ENCODE data around the gene TENM3. TPM values are rescaled to one million over a fixed set of nuclear protein-coding genes. Genes with fewer than 3 reads are reported as not detected.

Gene TENM3
- polyA plus RNA-seq, 1 of the 3 experiments (the other 2 are of a cell fraction): 10.4 TPM

- H3K27ac ChIP-seq (ENCODE audit: low read depth in 2 of 2, low read length in 1 of 2): no peak overlapping the region
- no peak for DNase-seq
- H4K20me1 ChIP-seq (ENCODE audit: insufficient read depth): no peaks in the 10 kb centered on the region
- H3K9ac ChIP-seq: no peak overlapping the region
- H3K9me2 ChIP-seq: no peaks in the 10 kb centered on the region
- WGBS (ENCODE audit: low lambda C conversion rate): 90% methylated on average over 6 of the region's 6 CpGs
- peak; percentile 23; the same call in 1 of the 2 replicates for TF ChIP-seq MEF2A (IDR thresholded peaks at IDR 0.05; ENCODE audit: borderline replicate concordance, low read depth)
- no peak for TF ChIP-seq SIN3A (IDR thresholded peaks at IDR 0.05; ENCODE audit: borderline replicate concordance, low read depth, low read length)
- H3K4me2 ChIP-seq: no peak overlapping the region
- H3K9me3 ChIP-seq: no peaks in the 10 kb centered on the region
- no peak overlapping the region for H2AFZ ChIP-seq (ENCODE audit: low read depth)
- no peaks in the 10 kb centered on the region for H3K27me3 ChIP-seq (ENCODE audit: insufficient read depth)
- peaks cover 10 to 15% of the 10 kb centered on the region in 2 experiments; a peak in 3 of 4 replicates for H3K4me1 ChIP-seq (ENCODE audit: control insufficient read depth in 1 of 2, insufficient read depth in 2 of 2, low read depth in 1 of 2, low read length in 1 of 2)
- H3K4me3 ChIP-seq (ENCODE audit: low read depth in 2 of 2, low read length in 1 of 2): no peak overlapping the region
- H3K79me2 ChIP-seq (ENCODE audit: insufficient read depth): no peaks in the 10 kb centered on the region
- ChIA-PET POLR2A (no interaction called here), CTCF (no interaction called here)
- H3F3A ChIP-seq (replicated peaks; ENCODE audit: insufficient read depth): peaks cover 32% of the 10 kb centered on the region
- no peaks in the 10 kb centered on the region for H3K36me3 ChIP-seq (replicated peaks in 1 of 2; ENCODE audit: control insufficient read depth in 1 of 2, insufficient read depth in 2 of 2, low read length in 1 of 2)
Measured at GRCh38 chr4:182242787-182243186, 415 bp upstream of the TENM3 start.

- no peaks in the 10 kb centered on the region for H3K79me2 ChIP-seq (ENCODE audit: insufficient read depth)
- ChIA-PET CTCF (no interaction called here), POLR2A (no interaction called here)
- no peak overlapping the region for H3K9ac ChIP-seq
- no peaks in the 10 kb centered on the region for H3K36me3 ChIP-seq (replicated peaks in 1 of 2; ENCODE audit: control insufficient read depth in 1 of 2, insufficient read depth in 2 of 2, low read length in 1 of 2)
- no peak for DNase-seq
- no peak overlapping the region for H3K4me2 ChIP-seq
- no peak for TF ChIP-seq JUND (IDR thresholded peaks at IDR 0.05)
- TF ChIP-seq EZH2phosphoT487 (IDR thresholded peaks at IDR 0.05; ENCODE audit: borderline replicate concordance, low read depth): no peak
- TF ChIP-seq FOXJ3 (CRISPR knock-in tag; IDR thresholded peaks at IDR 0.05): no peak
- no peak for TF ChIP-seq RXRA (IDR thresholded peaks at IDR 0.05; ENCODE audit: borderline replicate concordance, low read depth)
- TF ChIP-seq RCOR1 (IDR thresholded peaks at IDR 0.05; ENCODE audit: low read length): no peak
- no peak for TF ChIP-seq GABPA (IDR thresholded peaks at IDR 0.05; ENCODE audit: low read depth)
- TF ChIP-seq MEF2A (IDR thresholded peaks at IDR 0.05; ENCODE audit: borderline replicate concordance, low read depth): no peak
- no peak for TF ChIP-seq NRF1 (IDR thresholded peaks at IDR 0.05; ENCODE audit: low read depth, low read length)
- no peak for TF ChIP-seq YY1 (IDR thresholded peaks at IDR 0.05; ENCODE audit: low read depth)
- TF ChIP-seq CTCF (IDR thresholded peaks at IDR 0.05): no peak
- no peaks in the 10 kb centered on the region for H3K9me2 ChIP-seq
- H2AFZ ChIP-seq (ENCODE audit: low read depth): no peak overlapping the region
- H3K4me1 ChIP-seq (ENCODE audit: control insufficient read depth in 1 of 2, insufficient read depth in 2 of 2, low read depth in 1 of 2, low read length in 1 of 2): peaks cover 0 to 5% of the 10 kb centered on the region in 2 experiments; a peak in 2 of 4 replicates
- peaks cover 14% of the 10 kb centered on the region for H3F3A ChIP-seq (replicated peaks; ENCODE audit: insufficient read depth)
- H3K27ac ChIP-seq (ENCODE audit: low read depth in 2 of 2, low read length in 1 of 2): no peak overlapping the region
- no peaks in the 10 kb centered on the region for H3K9me3 ChIP-seq
- H3K4me3 ChIP-seq (ENCODE audit: low read depth in 2 of 2, low read length in 1 of 2): no peak overlapping the region
- H4K20me1 ChIP-seq (ENCODE audit: insufficient read depth): no peaks in the 10 kb centered on the region
- 89% methylated on average over 2 of the region's 2 CpGs for WGBS (ENCODE audit: low lambda C conversion rate)
- H3K27me3 ChIP-seq (ENCODE audit: insufficient read depth): no peaks in the 10 kb centered on the region
Measured at GRCh38 chr4:182245041-182245440, 1.8 kb downstream of the TENM3 start.
